Measurements from ENCODE around the gene ITGBL1. TPM values are rescaled to one million over a fixed set of nuclear protein-coding genes. Genes with fewer than 3 reads are reported as not detected.

ITGBL1 gene
- total and polyA plus RNA-seq, 5 donors = 5.8 to 11.2 (median 7.4) TPM

- no peak for DNase-seq
- Histone ChIP-seq H3K4me1 (ENCODE audit: control insufficient read depth, insufficient read depth, low read length) (no peaks in the 10 kb centered on the region), H3K27ac (ENCODE audit: low read length) (no peak overlapping the region), H3K9me3 (ENCODE audit: control insufficient read depth, low read length) (no peaks in the 10 kb centered on the region), H3K27me3 (ENCODE audit: control insufficient read depth, insufficient read depth) (no peaks in the 10 kb centered on the region), H3K4me3 (ENCODE audit: low read length) (no peak overlapping the region)
- intact Hi-C loops (cut with DNase I) = loop anchor here in 3 of 4 donors (10.0 kb wide), 3 partner anchors 228 to 608 kb away; no protein-coding TSS in a partner anchor
- WGBS = 82% methylated on average over 3 of the region's 3 CpGs
- no peak for ATAC-seq
Observed at GRCh38 chr13:101752432-101752831, 300.0 kb downstream of the ITGBL1 start.

DNA sequence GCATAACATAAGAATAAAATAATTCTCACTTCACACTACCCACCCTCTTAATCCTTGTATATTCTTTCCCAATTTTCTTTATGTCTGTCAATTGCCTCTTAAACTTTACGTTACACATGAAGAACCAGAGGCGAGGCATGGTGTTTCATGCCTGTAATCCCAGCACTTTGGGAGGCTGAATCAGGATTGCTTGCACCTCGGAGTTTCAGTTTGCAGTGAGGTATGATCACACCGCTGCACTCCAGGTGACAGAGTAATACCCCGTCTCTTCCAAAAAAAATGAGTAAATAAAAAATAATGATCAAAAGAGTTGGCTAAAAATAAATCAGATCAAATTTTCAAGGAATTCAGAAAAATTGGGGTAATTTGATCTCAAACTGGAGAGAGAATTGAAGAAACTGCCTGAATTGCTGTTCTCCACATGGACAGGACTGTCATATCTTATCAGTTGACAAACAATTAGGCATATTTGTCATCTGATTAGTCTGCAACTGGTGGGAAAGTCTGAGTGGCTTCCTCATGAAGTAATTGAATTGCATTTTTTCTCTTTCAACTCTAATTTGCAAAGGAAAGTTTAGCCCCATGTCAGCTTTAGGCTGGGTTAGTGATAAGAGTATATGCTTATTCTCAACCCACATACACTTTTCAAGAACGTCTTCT lies 302.9 kb downstream of the ITGBL1 start:
- no peak for ATAC-seq
- Histone ChIP-seq H3K9me3 (ENCODE audit: control insufficient read depth, low read length) (no peaks in the 10 kb centered on the region), H3K27me3 (ENCODE audit: control insufficient read depth, insufficient read depth) (no peaks in the 10 kb centered on the region), H3K4me1 (ENCODE audit: control insufficient read depth, insufficient read depth, low read length) (no peaks in the 10 kb centered on the region), H3K4me3 (ENCODE audit: low read length) (no peak overlapping the region), H3K27ac (ENCODE audit: low read length) (no peak overlapping the region)
- DNase-seq = no peak
- 72% methylated on average over 6 of the region's 6 CpGs for WGBS
- intact Hi-C loops (cut with DNase I) = loop anchor here in 3 of 4 donors (5.0 to 10.0 kb wide), 4 partner anchors 231 to 611 kb away; no protein-coding TSS in a partner anchor

DNA sequence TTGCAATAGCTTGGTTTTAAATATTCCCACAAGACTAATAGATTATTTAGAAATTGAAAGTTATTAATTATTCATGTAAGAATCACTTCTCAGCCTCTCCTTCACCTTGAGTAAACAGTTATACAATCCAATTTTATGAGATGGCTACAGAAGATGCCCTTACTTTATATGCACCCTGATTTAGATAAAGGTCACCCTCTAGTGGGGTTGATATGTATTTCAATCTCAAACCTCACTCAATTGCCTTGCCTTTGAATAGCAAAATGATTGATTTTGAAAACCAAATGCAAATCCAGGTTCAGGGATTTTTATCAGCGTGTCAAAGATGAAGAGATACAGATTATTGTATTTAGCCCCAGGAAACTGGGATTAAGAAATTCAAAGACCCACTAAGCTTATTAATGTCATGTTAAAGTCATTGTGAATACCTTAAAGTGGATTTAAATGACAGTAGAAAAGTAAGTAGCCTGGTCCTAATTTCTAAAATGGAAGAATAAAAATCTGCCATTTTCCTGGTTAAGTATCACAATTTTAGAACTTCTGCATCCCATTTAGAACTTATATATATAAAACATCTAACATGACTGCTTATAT lies 305.1 kb downstream of the ITGBL1 start:
- no peak overlapping the region for H3K4me3 ChIP-seq (ENCODE audit: low read length)
- DNase-seq (no peak), ATAC-seq (peak in 1 of 2 donors; percentile 75)
- H3K27me3 ChIP-seq (ENCODE audit: control insufficient read depth, insufficient read depth) = no peaks in the 10 kb centered on the region
- no peak overlapping the region for H3K27ac ChIP-seq (ENCODE audit: low read length)
- intact Hi-C loops (cut with DNase I) = loop anchor here (2.0 to 10.0 kb wide), 5 partner anchors 233 to 613 kb away; no protein-coding TSS in a partner anchor
- 3% methylated on average over 1 of the region's 1 CpG for WGBS
- no peaks in the 10 kb centered on the region for H3K4me1 ChIP-seq (ENCODE audit: control insufficient read depth, insufficient read depth, low read length)
- no peaks in the 10 kb centered on the region for H3K9me3 ChIP-seq (ENCODE audit: control insufficient read depth, low read length)

DNA sequence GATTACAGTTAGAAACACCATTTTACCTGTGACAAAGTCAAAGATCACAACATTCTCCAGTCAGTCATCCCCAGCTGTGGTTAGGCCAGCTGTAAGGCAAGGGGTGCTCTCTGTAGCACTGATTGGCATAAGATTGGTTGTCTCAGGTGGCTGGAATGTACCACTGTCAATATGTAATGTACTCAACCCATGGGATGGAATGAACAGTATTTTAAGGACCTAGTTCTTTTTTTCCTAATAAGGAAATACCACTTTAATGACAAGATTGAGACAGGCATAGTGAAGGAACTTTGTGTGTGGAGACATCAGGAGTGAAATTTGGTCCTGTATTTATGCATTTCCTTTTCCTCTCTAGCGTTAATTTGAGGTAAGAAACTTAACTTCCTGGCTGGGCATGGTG lies 310.7 kb downstream of the ITGBL1 start:
- Histone ChIP-seq H3K27me3 (ENCODE audit: control insufficient read depth, insufficient read depth) (no peaks in the 10 kb centered on the region), H3K4me3 (ENCODE audit: low read length) (no peak overlapping the region), H3K27ac (ENCODE audit: low read length) (no peak overlapping the region), H3K4me1 (ENCODE audit: control insufficient read depth, insufficient read depth, low read length) (no peaks in the 10 kb centered on the region), H3K9me3 (ENCODE audit: control insufficient read depth, low read length) (no peaks in the 10 kb centered on the region)
- intact Hi-C loops (cut with DNase I) = no loop called here
- WGBS = 60% methylated on average over 1 of the region's 1 CpG
- no peak for DNase-seq
- no peak for ATAC-seq

Other genes with a start within 250 kb of the ITGBL1 start
- gene NALCN, start 36.2 kb upstream of the ITGBL1 start, total RNA-seq = 10 to 100 TPM; 12.8 to 17.0 (median 14.9) TPM
- gene NALCN, start 36.2 kb upstream of the ITGBL1 start, polyA plus RNA-seq = 5.2 TPM

Measured in right cardiac atrium (tissue), 5 donors.